H9 (cell line): Measurements from ENCODE around the gene WDR77. TPM values are rescaled to one million over a fixed set of nuclear protein-coding genes. Genes with fewer than 3 reads are reported as not detected.

Source experiments
- DNase-seq: peaks from one replicate; pipeline ENCODE4 v3.0.0-alpha.2; 2017
- H2AFZ ChIP-seq: one replicate; pipeline ENCODE4 v1.6.1; 2013; ENCODE audit warnings: mild to moderate bottlenecking, low read length, control low read depth, moderate library complexity
- H2AK5ac ChIP-seq: 2 replicates; pipeline ENCODE4 v1.6.1; 2013; ENCODE audit warnings: low read length, control low read depth, mixed read lengths; ENCODE audit not compliant: insufficient read length
- H2BK120ac ChIP-seq: one replicate; pipeline ENCODE4 v1.6.1; 2013; ENCODE audit warnings: low read depth, mild to moderate bottlenecking, low read length, control low read depth, inconsistent platforms; ENCODE audit not compliant: poor library complexity, severe bottlenecking
- H2BK12ac ChIP-seq: 2 replicates; pipeline ENCODE4 v1.6.1; 2013; ENCODE audit warnings: low read length, control low read depth, mixed read lengths, low read depth; ENCODE audit not compliant: insufficient read length
- H2BK15ac ChIP-seq: 2 replicates; pipeline ENCODE4 v1.6.1; 2013; ENCODE audit warnings: low read depth, low read length, control low read depth
- H2BK20ac ChIP-seq: one replicate; pipeline ENCODE4 v1.6.1; 2013; ENCODE audit warnings: low read depth, mild to moderate bottlenecking, low read length, control low read depth, inconsistent platforms; ENCODE audit not compliant: poor library complexity, severe bottlenecking
- H2BK5ac ChIP-seq: 2 replicates; pipeline ENCODE4 v1.6.1; 2013; ENCODE audit warnings: low read length, control low read depth, mixed read lengths; ENCODE audit not compliant: insufficient read length
- H3K14ac ChIP-seq: 2 replicates; pipeline ENCODE4 v1.6.1; 2013; ENCODE audit warnings: low read length, control low read depth; ENCODE audit not compliant: insufficient read depth
- H3K18ac ChIP-seq: 2 replicates; pipeline ENCODE4 v1.6.1; 2013; ENCODE audit warnings: low read depth, mild to moderate bottlenecking, mixed read lengths, low read length, control low read depth; ENCODE audit not compliant: insufficient read length
- H3K23ac ChIP-seq: 2 replicates; pipeline ENCODE4 v1.6.1; 2013; ENCODE audit warnings: low read length, control low read depth, mixed read lengths, low read depth; ENCODE audit not compliant: insufficient read length
- H3K23me2 ChIP-seq: 2 replicates; pipeline ENCODE4 v1.6.1; 2013; ENCODE audit warnings: low read depth, mild to moderate bottlenecking, mixed read lengths, low read length, control low read depth; ENCODE audit not compliant: insufficient read length, poor library complexity, severe bottlenecking
- H3K27ac ChIP-seq: 2 replicates; pipeline ENCODE4 v1.5.1; 2013; ENCODE audit warnings: low read length, control low read depth, mixed read lengths, low read depth; ENCODE audit not compliant: insufficient read length
- H3K27me3 ChIP-seq: 2 replicates; pipeline ENCODE4 v1.6.1; 2013; ENCODE audit warnings: low read length, control low read depth, inconsistent platforms; ENCODE audit not compliant: insufficient read depth
- H3K4ac ChIP-seq: 2 replicates; pipeline ENCODE4 v1.6.1; 2013; ENCODE audit warnings: low read depth, mild to moderate bottlenecking, control low read depth, inconsistent platforms, low read length, moderate library complexity
- H3K4me1 ChIP-seq: 2 replicates; pipeline ENCODE4 v1.6.1; 2013; ENCODE audit warnings: low read length, control low read depth, inconsistent platforms; ENCODE audit not compliant: insufficient read depth
- H3K4me2 ChIP-seq: 2 replicates; pipeline ENCODE4 v1.6.1; 2013; ENCODE audit warnings: low read length, control low read depth, mixed read lengths; ENCODE audit not compliant: insufficient read length, insufficient read depth
- H3K56ac ChIP-seq: 2 replicates; pipeline ENCODE4 v1.6.1; 2013; ENCODE audit warnings: low read depth, mild to moderate bottlenecking, mixed read lengths, low read length, control low read depth; ENCODE audit not compliant: insufficient read length
- H3K79me1 ChIP-seq: 2 replicates; pipeline ENCODE4 v1.6.1; 2013; ENCODE audit warnings: low read depth, mild to moderate bottlenecking, moderate library complexity, low read length, control low read depth, inconsistent platforms; ENCODE audit not compliant: insufficient read depth, poor library complexity, severe bottlenecking
- H3K79me2 ChIP-seq: 2 replicates; pipeline ENCODE4 v1.6.1; 2013; ENCODE audit warnings: low read length, control low read depth, inconsistent platforms; ENCODE audit not compliant: insufficient read depth
- H3K9ac ChIP-seq: 2 replicates; pipeline ENCODE4 v1.6.1; 2013; ENCODE audit warnings: low read length, control low read depth, mixed read lengths; ENCODE audit not compliant: insufficient read length; ENCODE audit errors: extremely low read depth
- H3K9me3 ChIP-seq: one replicate; pipeline ENCODE4 v1.6.1; 2013; ENCODE audit warnings: low read depth, low read length, inconsistent platforms; ENCODE audit not compliant: control insufficient read depth
- H3T11ph ChIP-seq: one replicate; pipeline ENCODE4 v1.6.1; 2013; ENCODE audit warnings: mild to moderate bottlenecking, low read length, control low read depth, inconsistent platforms
- H4K20me1 ChIP-seq: one replicate; pipeline ENCODE4 v1.6.1; 2013; ENCODE audit not compliant: control insufficient read depth, insufficient read length, insufficient read depth
- H4K5ac ChIP-seq: 2 replicates; pipeline ENCODE4 v1.6.1; 2013; ENCODE audit warnings: low read depth, mild to moderate bottlenecking, mixed read lengths, low read length, control low read depth; ENCODE audit not compliant: insufficient read length
- H4K8ac ChIP-seq: replicated peaks from 2 replicates; pipeline ENCODE4 v1.6.1; 2013; ENCODE audit warnings: low read length, control low read depth, mixed read lengths, low read depth; ENCODE audit not compliant: insufficient read length
- H4K91ac ChIP-seq: 2 replicates; pipeline ENCODE4 v1.6.1; 2013; ENCODE audit warnings: low read depth, mild to moderate bottlenecking, moderate library complexity, mixed read lengths, low read length, control low read depth; ENCODE audit not compliant: insufficient read length
- H3K27ac Mint-ChIP-seq, 3 experiments: 2 replicates in 2 of 3; 3 replicates in 1 of 3; pipeline ENCODE4 v1.8.0; 2020 to 2021; ENCODE audit warnings: mixed read lengths in 3 of 3, mild to moderate bottlenecking in 1 of 3, moderate library complexity in 1 of 3
- H3K27me3 Mint-ChIP-seq: 2 replicates; pipeline ENCODE4 v1.8.0; 2021; ENCODE audit warnings: low read depth, mild to moderate bottlenecking, moderate library complexity, mixed read lengths
- H3K36me3 Mint-ChIP-seq, 3 experiments: 2 replicates in 2 of 3; 3 replicates in 1 of 3; pipeline ENCODE4 v1.8.0; 2020 to 2021; ENCODE audit warnings: low read depth in 3 of 3, mixed read lengths in 3 of 3; ENCODE audit not compliant: insufficient read depth in 1 of 3
- H3K4me1 Mint-ChIP-seq, 2 experiments: 2 replicates each; pipeline ENCODE4 v1.8.0; 2020; ENCODE audit warnings: mixed read lengths in 2 of 2
- H3K4me3 Mint-ChIP-seq, 2 experiments: 2 replicates in 1 of 2; 3 replicates in 1 of 2; pipeline ENCODE4 v1.8.0; 2020 to 2021; ENCODE audit warnings: mild to moderate bottlenecking in 2 of 2, mixed read lengths in 2 of 2, moderate library complexity in 1 of 2
- H3K9me3 Mint-ChIP-seq, 2 experiments: 2 replicates in 1 of 2; 3 replicates in 1 of 2; pipeline ENCODE4 v1.8.0; 2020; ENCODE audit warnings: mild to moderate bottlenecking in 2 of 2, mixed read lengths in 2 of 2, moderate library complexity in 1 of 2
- CTCF ChIP-seq: fragments of 200-600 bp; sonication (generic); conservative IDR thresholded peaks from 3 replicates; pipeline ENCODE4 v1.8.0; 2021; ENCODE audit warnings: antibody characterized with exemption, mild to moderate bottlenecking
- WGBS: extraction: QIAGEN DNeasy Blood & Tissue Kit; methylation state at CpG from one replicate; pipeline ENCODE4 v1.1.7; 2013; ENCODE audit warnings: missing lambda C conversion rate, low lambda C conversion rate, mixed read lengths; ENCODE audit not compliant: insufficient read length; ENCODE audit errors: extremely low coverage; 5-methylcytosine and 5-hydroxymethylcytosine counted together
- total RNA-seq: library from RNA; stranded (reverse); gene quantifications from 2 replicates; pipeline ENCODE4 v1.2.1, GENCODE V29; 2021

WDR77 gene
- total RNA-seq, 1 experiment from 2014 or later = 70.9 TPM

DNA sequence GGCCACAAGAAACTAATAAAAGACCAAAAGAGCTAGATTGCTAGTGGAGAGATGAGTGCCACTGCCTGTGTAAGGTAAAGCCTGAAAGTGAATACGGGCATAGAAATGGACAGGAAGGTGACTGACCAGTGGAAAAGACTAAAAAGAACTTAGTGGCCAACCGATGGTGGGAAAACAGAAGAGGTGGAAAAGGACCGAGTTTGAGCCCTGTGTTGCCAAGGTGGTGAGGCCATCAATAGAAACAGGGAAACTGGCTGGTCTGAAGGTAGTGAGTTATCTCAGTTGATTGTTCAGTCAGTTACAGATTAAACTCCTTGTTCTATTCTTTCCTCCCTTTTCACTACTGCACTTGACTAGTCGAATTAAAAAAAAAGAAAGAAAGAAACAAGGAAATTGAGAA lies 2.5 kb downstream of the WDR77 start:
- Mint-ChIP-seq H3K36me3 (peaks cover 24 to 73% (median 55%) of the 10 kb centered on the region in 3 experiments), H3K9me3 (no peaks in the 10 kb centered on the region), H3K4me3 (no peak overlapping the region), H3K27ac (no peak overlapping the region; a peak in 1 of 7 replicates), H3K4me1 (peaks cover 12 to 21% of the 10 kb centered on the region in 2 experiments), H3K27me3 (no peaks in the 10 kb centered on the region)
- Histone ChIP-seq H3K9ac (no peak overlapping the region), H3T11ph (no peak overlapping the region), H3K4me2 (no peak overlapping the region), H3K79me1 (peaks cover 16% of the 10 kb centered on the region), H3K27ac (no peak overlapping the region), H2BK15ac (no peak overlapping the region), H4K8ac (no peak overlapping the region), H3K4me1 (no peaks in the 10 kb centered on the region), H2BK5ac (no peak overlapping the region), H3K18ac (no peak overlapping the region), H3K23ac (no peak overlapping the region), H3K9me3 (no peaks in the 10 kb centered on the region), H4K91ac (no peak overlapping the region), H3K14ac (no peak overlapping the region), H3K23me2 (peaks cover 14% of the 10 kb centered on the region), H2BK12ac (no peak overlapping the region), H2BK20ac (no peak overlapping the region), H2BK120ac (no peak overlapping the region), H4K20me1 (no peaks in the 10 kb centered on the region), H3K79me2 (peaks cover 18% of the 10 kb centered on the region; the same call in 1 of the 2 replicates), H3K56ac (no peak overlapping the region), H2AFZ (no peak overlapping the region), H2AK5ac (no peak overlapping the region), H3K4ac (no peak overlapping the region), H4K5ac (no peak overlapping the region), H3K27me3 (no peaks in the 10 kb centered on the region)
- no peak for DNase-seq
- no peak for TF ChIP-seq CTCF
- no CpG with 5 or more reads among the region's 4 CpGs for WGBS
